DMS153 (cell line): ENCODE data around the gene CHST3.
"Not testable (repeated sequence)": the region's sequence is repeated elsewhere in the genome, so short reads cannot be mapped to it uniquely, and the experiment has no call there.

Source experiments
- DNase-seq: peaks from one replicate; lab custom pipeline; 2025; lab: John Stamatoyannopoulos, UW

Gene CHST3

DNA sequence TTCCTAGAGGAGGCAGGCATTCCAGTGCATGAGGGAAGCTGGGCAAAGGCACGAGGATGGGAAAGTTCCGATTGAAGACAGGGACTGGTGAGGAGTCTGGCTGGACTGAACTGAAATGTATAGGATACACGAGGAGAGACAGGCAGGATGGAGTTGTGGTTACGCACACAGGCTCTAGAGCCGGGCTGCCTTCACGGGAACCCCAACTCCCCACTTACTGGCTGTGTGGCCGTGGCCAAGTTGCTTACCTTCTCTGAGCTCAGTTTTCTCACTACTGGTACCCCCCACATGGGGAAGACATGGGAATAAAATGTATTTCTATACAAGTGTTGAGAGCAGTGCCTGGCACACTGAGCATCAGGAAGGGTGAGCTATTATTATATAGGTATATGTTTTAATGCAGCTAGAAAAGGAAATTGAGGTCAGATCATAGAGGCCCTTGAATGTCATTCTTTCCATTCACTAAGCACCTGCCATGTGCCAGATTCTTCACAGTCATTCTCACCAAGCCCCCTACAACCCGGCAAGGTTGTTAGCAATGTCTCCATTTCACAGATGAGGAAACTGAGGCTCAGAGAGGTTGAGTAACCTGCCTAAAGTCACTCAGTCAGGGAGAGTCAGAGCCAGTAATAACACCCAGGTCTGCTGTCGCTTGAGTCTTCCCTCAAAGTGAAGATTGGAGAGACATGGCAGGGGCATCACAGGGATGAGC lies 9.7 kb downstream of the CHST3 start:
- DNase-seq = no peak

DNA sequence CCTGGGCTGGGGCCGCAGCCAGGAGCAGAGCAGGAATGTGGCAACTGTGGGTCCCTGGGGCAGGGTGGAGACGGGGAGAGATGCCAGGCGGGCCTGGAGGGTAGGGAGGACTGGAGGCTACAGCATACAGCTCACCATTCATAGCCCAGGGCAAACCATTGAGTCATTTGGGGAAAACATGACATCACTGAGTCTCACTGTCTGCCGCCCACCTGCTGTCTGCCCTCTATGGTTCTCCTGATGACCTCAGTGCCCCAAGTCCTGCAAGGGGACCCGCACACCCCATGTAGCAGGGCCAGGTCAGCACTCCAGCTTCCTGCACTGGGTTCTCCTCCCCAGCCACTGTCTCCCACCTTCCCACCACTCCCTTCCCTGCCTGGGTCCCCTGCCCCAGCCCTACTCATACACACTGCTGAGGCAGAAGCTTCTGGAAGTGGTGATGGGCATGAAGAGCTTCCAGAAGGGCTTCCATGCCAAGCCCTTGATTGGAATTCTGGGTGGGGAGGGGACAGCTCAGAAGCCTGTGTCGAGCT lies 10.4 kb downstream of the CHST3 start:
- DNase-seq = no peak

DNA sequence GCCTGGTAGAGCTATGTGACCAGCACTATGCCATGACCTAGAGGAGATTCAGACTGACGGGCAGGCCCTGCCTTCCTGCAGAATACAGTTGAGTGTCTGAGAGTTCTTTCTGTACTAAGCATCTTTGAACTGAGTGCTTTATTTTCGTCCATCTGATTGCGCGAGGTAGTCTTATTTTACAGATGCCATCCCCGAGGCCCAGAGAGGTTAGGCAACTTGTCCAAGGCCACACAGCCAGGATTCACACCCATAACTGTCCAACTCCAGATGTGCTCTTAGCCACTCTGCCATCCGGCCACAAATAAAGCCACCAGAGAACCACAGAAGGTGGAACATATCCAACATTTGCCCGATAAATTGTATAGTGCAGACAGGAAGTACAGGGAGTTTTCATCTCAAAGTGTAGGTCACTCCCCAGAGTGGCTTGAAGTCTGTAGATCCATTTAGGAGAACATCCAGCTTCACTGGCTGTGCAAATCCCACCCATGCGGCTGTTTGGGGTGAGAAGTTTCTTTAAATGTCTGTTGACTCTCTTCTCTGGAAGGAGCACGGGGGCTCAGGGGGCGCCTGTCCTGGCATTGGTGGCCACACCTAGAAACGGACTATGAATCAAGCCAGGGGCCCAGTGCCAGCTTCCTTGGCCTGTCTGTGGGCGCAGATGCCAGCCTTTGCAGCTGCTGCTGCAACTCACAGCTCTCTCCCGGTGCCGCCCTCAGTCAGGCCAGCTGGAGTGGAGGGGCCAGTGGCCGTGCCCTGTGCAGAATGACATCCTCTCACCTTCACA lies 11.1 kb downstream of the CHST3 start:
- no peak for DNase-seq

DNA sequence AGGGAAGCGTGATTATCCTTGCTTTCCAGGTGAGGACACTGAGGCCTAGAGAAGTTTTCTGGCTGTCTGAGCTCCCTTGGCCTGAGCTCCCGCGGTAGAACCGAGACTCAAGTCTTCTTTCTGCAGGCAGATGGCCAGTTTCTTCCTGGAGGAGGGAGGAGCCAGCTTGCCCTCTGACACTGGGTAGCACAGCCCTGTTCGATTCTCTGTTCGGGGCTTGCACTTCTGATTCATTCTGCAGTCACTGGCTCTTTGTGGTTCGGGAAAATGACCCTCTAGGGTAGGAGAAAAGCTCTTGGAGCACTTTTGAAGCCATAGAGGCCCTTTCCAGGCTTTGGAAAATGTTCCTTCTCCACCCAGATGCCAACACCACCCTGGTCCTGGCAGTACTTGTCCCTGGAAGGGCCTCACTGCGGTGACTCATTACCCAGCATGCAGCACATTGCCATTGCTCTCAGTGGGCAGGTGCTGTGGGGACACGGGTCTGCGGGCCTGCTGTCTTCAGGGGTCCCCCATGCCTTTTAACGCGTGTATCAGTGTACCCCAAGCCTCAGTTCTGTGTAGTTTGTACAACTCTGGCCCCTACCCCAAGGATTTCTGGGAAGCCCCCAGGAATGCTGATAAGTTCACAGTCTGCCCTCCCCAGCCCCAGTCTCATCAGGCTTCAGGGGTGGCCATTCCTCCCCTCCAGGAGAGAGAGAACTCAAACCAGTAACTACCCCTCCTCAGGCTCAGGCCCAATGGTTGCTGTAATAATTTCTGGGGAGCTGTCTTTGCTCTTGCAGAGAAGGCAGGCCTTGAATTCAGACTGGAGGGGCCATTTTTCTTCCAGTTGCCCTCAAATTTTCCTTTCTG lies 11.9 kb downstream of the CHST3 start:
- no peak for DNase-seq

DNA sequence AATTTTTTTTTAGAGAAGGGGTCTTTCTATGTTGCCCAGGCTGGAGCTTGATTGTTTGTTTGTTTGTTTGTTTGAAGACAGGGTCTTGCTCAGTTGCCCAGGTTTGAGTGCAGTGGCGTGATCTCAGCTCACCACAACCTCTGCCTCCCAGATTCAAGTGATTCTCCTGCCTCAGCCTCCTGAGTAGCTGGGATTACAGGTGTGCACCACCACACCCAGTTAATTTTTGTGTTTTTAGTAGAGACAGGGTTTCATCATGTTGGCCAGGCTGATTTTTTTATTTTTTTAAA lies 13.4 kb downstream of the CHST3 start:
- DNase-seq = not testable (repeated sequence)

DNA sequence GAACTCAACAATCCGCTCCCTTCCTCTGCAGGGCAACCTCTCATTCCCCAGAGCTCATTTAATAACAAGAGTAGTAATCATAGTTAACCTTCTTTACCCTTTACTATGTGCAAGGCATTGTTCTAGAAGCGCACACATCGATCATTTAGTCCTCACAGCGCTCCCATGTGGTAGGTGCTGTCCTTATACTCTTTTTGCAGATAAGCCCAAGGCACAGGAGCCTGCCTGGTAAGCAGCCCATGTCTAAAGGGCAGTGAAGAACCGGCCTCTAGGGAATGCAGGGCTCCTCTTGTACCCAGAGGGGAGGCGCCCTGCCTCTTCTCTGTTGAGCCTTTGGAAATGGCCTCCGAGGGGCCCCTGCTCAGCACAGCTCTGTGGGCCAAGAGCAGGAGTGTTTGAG lies 14.3 kb downstream of the CHST3 start:
- no peak for DNase-seq

DNA sequence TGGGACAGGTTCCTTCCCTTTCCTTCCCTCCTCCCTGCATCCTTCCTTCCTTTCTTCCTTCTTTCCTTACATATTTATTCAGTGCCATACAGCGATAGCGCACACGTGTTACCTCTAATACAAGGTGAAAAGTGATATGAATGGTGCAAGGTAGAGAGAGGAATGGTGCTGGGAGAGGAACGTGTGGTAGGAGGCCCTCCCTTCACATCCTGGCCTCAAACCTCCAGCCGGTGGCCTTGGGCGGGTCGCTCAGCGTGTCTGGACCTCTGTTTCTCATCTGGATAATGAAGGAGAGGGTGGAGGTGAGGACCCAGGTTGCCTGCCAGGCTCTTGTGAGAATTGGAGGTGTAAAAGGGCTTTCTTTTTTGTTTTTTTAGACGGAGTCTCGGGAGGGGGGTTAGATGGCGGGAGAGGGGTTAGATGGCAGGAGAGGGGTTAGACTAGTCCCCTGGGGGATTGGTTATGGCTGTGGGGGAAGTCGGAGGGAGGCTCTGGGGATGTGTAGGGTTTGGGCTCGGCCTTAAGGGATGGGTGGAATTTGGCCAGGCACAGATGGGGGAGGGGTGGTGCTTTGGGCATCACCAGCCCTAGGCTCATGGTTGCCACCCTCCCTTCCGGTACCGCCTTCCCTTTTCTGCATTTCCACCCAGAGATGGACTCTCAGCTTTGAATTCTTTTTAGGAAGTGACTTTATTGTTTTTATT lies 14.9 kb downstream of the CHST3 start:
- no peak for DNase-seq

DNA sequence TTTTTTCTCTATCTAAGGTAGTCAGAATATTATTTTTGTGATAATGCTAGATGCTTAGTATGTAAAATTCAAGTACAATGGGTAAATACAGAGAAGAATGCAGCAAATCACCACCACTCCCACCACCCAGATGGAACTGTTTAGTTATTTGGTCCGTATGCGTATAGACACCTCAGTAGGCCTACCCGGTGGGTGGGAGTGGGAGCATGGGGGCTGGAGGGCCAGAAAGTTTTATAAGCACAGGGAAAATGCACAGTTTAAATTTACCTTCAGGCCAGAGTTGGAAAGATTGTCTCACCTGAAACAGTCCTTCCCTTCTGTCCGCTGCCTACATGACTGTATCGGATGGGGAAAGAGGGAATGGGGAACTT lies 15.5 kb downstream of the CHST3 start:
- DNase-seq = no peak

DNA sequence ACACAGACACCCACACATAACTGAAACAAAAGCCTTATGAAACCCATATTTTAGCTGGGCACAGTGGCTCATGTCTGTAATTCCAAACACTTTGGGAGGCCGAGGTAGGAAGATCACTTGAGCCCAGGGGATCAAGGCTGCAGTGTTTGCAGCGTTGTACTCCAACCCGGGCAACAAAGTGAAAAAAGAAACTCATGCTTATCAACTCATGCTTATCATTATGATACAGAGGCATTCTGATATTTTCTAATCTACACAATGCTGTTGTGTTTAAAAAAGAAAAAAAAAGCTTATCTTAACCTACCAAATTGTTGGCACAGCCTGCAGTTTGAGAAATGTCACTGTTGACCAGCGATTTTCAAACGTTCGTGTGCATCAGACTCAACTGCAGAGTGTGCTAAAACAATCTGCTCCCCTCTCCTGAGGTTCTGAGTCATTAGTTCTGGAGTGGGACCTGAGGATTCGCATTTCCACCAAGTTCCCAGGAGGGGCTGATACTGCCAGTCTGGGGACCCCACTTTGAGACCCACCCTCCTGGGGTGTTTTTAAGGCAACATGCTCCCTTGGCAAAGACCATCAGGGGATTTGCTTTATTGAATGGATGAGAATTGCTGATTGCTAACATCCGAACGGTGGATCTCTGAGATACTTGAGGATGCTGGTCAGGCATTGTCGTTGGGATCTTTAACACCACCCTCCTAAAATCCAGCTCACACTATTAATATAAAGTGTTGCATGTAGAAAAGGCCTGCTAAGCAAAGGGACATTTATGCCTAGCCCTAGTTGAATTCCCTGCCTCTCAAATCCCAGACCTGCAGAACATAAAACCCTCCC lies 16.2 kb downstream of the CHST3 start:
- DNase-seq = no peak

DNA sequence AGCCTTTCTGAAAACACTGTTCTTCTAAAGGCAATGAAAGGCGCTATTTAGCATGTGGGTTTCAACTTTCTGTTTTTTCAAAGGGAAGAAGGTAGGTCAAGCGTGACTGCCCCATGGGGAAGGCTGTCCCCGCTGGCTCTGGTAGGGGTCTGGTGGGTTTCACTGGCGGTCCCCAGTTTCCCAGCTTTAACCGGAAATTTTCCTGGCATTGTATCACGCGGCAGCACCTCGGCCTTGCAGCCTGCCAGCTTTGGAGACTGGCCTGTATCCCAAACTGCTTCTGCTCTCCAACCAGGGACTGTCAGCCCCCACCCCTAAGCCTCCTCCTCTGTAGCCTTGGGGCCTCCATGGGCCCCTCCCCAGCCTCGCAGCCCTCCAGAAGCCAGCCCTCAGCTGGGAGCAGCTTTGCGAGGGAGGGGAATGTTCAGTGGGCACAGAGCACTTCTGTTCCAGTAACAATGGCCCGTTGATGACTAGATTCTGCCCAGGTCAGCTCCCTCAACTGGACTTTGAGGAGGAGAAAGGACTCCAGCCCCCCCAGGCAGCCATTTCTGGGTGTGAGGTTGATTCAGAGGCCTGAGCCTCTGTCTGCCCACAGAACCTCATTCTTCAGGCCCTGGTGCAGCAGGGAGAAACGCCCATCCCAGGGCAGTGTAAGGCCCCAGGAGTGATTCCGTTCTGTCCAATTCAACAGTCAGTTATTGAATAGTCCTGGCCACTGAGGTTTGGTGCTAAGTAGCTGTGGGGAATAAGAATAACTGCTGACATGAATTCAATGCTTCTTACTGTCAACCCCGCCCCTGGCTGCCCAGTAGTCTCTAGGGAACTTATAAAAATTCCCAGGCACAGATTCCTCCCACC lies 17.1 kb downstream of the CHST3 start:
- no peak for DNase-seq

DNA sequence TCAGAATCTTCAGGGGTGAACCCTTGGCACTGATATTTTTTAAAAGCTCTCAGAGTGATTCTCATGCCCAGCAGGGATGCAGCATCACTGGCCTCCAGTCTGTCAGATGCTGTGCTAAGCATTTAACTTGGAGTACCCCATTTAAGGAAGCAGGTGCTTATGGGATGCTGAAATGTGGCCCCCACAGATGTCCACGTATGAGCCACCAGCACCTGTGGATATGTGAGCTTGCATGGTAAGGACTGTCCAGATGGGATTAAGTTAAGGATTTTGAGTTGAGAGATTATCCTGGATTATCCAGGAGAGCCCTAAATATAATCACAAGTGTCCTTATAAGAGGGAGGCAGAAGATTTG lies 17.7 kb downstream of the CHST3 start:
- no peak for DNase-seq

DNA sequence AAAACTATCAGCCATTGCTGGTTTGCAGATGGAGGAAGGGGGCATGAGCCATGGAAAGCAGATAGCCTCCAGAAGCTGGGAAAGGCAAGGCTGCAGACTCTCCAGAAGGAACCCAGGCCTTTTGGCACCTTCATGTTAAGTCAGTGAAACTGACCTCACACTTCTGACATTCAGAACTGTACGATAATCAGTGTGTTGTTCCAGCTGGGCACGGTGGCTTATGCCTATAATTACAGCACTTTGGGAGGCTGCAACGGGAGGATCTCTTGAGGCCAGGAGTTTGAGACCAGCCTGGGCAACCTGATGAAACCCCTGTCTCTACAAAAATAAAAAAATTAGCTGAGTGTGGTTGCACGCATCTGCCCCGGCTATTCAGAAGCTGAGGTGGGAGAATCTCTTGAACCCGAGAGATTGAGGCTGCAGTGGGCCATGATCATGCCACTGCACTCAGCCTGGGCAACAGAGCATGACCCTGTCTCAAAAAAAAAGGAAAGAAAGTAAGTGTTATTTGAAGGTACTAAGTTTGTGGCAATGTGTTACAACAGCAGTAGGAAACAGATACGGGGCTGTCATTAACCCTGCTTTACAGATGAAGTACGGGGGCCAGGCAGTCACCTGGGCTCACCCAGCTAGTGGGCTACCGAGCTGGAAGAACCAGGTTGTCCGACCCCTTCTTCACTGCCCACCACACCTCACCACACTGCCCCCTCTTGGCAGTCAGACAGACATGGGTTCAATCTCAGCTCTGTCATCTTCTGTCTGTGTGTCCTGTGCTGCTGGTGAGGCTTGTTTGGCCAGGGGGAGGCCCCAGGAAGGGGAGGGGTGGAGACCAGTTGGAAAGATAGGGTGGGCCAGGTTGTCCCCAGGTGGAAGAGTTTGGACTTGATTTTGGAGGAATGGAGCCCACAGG lies 18.3 kb downstream of the CHST3 start:
- no peak for DNase-seq

DNA sequence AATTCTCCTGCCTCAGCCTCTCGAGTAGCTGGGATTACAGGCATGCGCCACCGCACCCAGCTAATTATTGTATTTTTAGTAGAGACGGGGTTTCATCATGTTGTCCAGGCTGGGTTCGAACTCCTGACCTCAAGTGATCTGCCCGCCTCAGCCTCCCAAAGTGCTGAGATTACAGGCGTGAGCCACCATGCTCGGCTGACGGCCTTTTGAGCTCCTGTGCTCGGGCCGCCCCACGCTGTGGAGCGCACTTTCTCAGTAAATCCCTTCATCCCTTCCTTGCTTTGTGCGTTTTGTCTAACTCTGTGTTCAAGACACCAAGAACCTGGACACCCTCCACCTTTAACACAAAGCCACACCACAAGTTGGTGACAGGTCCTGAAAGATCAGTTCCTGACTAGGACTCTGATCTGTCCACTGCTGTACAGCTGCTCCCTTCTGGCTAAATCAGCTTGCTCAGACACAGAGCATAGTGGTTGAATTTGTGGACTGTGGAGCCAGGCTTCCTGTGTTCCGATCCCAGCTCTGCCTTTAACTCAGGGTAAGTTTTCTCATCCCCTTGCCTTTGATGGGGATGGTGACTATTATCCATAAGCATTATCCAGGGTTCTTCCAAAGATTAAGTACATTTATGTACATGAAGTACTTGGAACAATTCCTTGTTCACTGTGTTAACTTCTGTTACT lies 20.1 kb downstream of the CHST3 start:
- DNase-seq = no peak

DNA sequence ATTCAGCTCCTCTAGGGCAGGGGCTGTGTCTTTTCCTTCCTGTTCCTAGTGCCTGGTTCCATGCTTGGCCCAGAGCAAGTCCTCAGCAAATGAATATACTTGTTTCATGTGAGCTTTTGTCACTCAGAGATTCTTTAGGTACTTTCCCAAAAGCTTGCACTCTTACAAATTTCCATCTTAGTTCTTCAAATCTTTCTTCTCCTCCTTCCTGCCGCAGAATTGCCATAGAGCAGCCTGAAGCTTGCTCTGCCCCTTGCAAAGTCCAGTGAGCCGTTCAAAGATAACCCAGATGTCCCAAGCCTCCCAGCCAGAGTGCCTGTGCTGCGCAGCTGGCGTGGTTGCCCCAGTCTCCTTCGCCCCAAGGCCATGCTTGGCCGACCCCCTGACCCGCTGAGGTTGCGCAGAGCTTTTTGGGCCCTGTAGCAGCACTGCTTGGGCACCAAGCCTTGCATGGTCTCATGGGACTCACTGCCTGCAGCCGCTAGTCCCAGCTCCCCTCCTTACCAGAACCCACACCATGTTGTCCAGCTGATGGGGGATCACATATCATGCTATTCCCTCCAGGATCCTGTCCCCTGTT lies 20.7 kb downstream of the CHST3 start:
- no peak for DNase-seq

DNA sequence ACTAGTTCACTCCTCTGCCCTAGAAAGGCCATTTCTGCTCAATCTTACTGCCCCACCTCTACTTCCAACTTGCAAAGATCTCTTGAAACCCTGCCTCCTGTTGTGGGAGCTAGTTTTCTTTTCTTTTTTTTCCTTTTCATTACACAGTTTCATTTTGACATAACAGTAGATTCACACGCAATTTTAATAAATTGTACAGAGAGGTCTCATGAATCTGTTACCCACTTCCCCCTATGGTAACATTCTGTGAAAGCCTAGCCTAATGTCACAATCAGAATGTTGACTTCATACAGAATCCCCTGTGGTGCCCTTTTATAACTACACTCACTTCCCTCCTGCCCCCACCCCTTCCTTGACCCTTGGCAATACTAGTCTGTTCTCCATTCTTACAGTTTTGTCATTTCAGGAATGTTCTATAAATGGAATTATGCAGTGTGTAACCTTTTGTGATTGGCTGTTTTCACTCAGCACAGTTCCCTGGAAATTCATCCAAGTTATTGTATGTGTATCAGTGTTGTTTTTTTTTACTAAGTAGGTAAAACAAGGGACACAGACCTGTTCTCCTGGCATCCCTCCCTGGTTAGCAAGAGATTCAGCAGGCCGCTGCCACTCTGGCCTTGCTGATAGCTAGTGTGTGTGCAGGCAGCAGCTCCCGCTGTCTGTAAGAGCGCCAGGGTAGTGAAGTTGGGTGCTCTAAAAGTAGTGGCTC lies 21.5 kb downstream of the CHST3 start:
- no peak for DNase-seq

DNA sequence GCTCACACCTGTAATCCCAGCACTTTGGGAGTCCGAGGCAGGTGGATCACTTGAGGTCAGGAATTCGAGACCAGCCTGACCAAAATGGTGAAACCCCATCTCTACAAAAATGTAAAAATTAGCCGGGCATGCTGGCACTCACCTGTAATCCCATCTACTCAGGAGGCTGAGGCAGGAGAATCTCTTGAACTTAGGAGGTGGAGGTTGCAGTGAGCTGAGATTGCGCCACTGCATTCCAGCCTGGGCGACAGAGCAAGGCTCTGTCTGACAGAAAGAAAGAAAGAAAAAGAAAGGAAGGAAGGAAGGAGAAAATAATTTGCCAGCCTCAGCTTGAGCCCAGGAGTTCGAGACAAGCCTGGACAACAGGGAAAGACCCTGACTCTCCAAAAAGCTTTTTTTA lies 24.7 kb downstream of the CHST3 start:
- not testable (repeated sequence) for DNase-seq

DNA sequence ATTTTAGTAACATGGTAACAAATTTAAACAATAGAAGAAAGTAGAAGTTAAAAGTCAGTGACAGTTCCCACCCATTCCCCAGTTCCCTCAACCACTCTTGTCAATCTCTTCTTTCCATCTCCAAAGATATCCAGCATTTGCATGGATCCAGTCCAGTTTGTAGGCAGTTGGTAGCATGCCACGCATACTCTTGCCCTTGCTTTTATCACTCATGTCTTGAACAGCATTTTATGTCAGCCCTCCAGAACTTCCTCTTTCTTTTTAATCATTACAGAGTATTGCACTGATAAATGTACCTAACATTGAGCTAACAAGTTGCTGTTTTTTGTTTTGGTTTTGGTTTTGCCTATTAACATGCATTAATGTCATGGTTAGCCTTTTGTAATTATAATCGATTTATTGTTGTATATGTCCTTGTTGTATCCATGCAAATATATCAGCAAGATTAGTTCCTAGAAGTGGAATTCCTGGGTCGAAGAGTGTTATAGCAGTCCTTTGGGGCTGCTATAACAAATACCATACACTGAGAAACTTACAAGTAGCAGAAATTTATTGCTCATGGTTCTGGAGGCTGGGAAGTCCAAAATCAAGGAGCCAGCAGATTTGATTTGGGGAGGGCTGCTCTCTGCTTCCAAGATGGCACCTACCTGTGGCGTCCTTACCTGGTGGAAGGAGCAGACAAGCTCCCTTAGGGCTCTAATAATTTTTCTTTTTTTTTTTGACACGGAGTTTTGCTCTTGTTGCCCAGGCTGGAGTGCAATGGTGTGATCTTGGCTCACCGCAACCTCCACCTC lies 25.7 kb downstream of the CHST3 start:
- no peak for DNase-seq
